ENCODE results near the gene SCRN2.

The SCRN2 gene

DNA sequence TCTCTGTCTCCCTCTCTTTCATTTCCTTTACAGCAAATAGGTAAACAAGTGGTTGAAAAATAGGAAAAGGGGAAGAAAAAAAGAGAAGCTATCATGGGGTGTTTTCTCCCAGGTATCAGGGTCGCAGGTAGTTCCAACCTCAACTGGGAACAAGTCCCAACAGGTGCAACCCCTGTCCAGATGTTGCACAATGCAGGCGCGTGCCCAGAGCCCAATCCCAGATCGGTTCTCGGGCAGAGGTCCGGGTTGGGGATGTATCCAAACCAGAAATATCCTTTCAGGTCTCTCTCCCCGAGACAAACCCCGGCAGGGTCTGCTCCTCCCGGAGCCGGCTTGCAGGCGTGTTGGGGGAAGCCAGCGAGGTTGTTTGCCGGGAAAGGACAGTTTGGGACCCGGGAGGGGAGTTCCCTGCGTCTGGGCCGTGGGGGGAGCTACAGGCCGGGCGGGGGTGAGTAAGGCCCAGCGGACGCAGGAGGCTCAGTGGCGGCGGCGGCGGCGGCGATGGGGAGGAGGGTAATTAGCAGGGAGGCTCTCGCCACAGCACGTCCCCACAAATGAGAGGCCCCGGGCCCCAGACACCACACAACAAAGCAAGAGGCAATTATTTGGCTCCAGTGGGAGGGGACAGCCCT, 31.1 kb upstream of the SCRN2 start:
- no peak for DNase-seq (ENCODE audit: low spot score)

DNA sequence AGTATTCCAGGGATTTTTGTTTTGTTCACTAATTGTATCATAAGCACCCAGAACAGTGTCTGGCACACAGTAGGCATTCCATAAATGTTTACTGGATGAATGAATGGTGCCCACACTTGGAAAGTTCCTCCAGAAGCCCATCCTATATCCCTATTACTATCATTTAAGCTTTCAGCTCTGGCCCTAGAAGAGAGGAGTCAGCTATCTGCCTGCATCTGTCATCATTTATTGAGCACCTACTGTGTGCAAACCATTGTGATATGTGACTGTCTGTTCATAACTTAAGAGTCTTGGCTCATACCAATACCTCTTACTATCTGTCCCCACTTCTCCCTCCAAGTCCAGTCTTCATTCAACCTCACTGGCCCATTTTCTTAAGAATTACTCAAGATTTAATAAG, 30.0 kb upstream of the SCRN2 start:
- no peak for DNase-seq (ENCODE audit: low spot score)

DNA sequence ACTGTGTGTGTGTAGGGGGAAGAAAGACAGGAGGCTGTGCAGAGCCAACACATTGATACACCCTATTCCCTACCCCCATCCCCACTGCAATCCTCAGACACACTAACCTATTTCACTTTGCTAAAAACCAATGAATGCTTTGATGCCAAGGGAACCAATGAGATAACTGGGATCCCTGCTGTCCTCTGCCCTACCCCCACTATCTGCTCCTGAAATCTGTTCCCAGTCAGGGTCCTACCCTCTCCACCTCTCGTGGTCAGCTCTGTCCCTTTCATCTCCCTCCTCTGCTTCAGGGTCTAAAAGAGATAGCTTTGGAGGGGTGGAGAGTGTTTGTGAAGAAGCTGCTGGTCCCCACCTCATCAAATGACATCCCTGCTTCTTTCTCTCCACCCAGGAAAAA, 29.0 kb upstream of the SCRN2 start:
- no peak for DNase-seq (ENCODE audit: low spot score)

DNA sequence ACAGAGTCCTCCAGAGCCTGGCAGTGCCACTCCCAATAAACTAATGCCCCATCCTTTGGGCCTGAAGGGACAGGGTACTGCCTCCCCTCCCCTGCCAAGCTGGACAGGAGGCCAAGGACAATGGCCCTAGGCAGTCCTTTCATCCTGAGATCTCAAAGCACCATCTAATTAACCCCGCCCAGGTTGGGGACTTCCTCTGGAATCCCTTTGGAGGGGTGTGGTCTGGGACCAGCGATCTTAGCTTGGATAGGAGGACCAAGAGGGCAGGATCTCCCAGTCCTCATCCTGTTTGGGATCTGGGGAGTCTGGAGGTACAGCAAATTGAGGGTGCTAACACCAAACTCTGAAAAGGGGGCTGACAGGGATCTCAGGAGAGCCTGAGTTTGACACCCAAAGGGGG, 28.0 kb upstream of the SCRN2 start:
- DNase-seq (ENCODE audit: low spot score): no peak

DNA sequence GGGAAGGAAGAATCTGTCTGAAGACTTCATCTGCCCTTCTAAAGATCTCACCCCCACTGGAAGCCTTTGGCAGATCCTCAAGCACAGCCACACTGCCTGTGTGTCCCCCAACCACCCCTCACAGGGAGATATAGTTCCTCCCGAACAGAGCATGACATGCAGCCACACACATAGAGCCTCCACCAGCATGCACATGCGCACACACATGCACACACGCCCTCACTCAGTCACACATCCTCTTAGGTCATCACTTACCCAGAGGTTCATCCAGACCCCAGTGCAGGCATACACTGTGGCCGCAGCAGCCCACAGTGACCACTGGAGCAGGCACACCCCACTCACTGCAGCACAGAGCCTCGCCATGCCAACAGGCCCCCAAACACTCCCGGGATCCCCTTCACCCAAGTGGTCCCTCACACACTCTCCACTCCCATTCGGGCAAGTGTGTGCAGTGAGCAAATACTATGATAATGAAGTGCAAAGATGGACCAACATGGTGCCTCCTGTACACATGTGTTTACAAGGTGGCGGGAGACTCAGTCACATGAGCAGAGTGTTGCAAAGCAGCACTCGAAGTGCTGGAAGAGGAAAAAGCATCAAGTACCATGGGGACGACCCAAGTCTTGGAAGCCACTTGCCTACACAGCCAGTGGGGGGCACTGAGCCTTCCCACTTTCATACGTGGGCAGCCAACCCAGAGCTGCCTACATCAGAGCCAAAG, 26.9 kb upstream of the SCRN2 start:
- no peak for DNase-seq (ENCODE audit: low spot score)

GRCh38 chr17:47866941-47867340, 25.9 kb upstream of the SCRN2 start:
- no peak for DNase-seq (ENCODE audit: low spot score)

DNA sequence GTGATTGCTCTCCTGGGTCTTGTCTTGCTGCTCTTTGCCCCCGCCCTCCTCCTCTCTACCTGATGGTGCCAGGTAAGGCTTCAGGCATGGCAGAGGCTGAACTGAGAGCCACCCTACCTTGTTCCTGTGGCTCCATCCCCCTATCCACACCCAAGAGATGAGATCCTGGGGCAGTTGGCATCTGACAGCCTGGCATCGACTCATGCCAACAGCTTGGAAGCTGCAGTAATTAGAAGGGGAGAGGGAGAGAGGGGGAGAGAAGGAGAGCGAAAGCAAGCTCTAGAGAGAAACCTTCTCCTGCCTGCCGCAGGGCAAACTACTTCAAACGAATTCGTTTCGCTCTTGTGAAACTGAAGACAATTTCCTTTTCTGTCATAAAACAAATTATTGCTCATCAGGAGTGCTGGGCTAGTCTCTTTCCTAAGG, 23.7 kb upstream of the SCRN2 start:
- DNase-seq (ENCODE audit: low spot score): no peak

DNA sequence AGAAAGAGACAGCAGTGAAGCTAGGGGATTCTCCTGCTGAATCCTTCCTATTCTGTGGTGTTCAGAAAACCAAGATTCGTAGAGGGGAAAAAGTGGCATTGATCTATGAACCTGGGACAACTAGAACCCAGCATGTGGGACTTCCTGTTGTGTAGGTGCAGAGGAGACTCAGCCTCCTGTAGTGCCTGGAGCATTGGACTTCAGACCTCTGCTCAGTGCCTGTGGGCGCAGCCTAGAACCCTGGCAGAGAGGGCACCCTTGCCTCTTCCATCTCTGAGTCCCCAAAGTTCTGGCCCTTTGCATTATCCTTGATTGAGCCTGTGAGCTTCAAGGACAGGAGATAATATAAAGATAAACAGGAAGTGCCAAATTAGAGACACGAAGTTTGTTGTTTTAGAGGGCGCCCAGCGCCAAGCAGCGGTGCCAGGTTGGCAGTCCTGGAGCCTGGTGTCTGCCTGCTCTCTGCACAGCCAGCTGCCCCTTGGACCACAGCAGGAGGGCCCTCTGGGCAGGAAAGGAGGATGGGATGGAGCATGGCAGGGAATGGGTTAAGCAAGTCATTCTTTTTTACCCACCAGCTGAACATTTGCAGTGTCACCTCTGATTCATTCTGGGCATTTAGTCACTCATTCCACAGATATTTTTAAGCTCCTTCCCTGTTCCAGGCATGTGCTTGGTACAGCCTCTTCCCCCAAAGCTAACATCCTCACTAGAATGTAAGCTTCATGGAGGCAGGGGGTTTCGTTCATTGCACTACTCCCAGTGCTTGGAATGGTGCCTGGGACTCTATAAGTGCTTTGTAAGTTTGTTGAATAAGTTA, 21.8 kb upstream of the SCRN2 start:
- DNase-seq (ENCODE audit: low spot score): peak; percentile 76

GRCh38 chr17:47860386-47860785, 19.3 kb upstream of the SCRN2 start:
- DNase-seq (ENCODE audit: low spot score): no peak

DNA sequence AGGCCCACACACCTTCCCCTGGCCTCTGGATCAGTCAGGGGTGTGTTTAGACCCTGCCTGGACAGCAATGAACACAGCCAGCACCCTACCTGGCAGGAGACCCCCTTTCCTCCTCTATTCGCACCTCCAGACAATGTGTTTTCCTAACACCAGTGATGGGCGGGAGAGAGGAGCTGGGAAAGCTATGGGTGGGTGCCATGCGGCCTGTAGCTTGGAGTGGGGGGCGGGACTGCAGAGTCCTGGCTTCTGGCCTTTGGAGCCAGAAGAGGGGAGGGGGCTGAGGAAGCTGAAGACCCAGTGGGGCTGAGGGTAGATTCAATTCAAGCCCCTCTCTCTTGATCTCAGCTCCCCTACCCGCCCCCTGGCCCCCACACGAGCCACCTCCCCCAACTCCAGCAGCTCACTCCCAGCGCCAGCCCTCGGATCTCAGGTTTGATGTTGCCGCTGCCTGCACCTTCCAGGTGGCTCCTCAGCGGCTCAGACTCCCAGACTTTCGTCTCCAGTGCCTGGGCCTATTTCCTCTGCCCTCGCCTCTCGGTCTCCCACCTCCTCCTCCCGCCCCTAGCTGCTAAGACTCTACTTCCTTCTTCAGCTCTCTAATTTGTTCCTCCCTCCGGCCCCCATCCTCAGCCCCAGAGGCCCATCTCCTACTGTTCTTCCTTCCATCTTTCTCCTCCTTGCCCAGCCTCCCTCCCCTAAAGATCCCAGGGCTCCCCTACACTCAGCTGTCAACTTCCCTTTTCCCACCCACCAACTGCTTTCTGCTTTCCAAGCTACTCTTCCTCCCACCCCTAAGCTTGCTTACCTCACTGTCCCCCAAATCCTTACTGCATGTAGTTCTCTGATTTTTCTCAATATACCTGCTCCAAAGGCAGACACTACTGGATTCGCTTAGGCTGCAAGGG, 16.7 kb upstream of the SCRN2 start:
- DNase-seq (ENCODE audit: low spot score): no peak

GRCh38 chr17:47856830-47857229, 15.8 kb upstream of the SCRN2 start:
- DNase-seq (ENCODE audit: low spot score): no peak

- peak; percentile 67 for DNase-seq (ENCODE audit: low spot score)
Measured at GRCh38 chr17:47855737-47856136, 14.7 kb upstream of the SCRN2 start.

DNA sequence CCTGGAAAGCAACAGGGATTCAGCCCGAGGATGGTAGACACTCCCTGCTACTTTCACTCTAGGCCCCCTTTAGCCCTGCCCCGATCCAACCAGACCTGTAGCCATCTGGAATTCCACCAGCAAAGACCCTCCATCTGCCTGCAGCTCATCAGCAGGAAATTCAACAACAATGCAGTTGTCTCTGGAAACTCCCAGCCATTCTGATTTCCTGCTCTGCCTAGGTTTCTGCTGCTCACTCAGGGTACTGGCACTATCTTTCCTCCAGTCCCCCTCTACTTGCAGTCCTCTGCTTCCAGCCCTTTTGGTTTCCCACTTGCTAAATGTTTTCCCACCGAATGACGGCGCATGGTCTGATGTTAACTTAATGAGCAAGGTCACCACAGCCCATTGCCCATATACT, 12.5 kb upstream of the SCRN2 start:
- DNase-seq (ENCODE audit: low spot score): no peak

- no peak for DNase-seq (ENCODE audit: low spot score)
Measured at GRCh38 chr17:47852113-47852949, 11.3 kb upstream of the SCRN2 start.

- DNase-seq (ENCODE audit: low spot score): no peak
Measured at GRCh38 chr17:47851764-47852112, 10.7 kb upstream of the SCRN2 start.

- DNase-seq (ENCODE audit: low spot score): no peak
Measured at GRCh38 chr17:47850692-47851573, 9.9 kb upstream of the SCRN2 start, which contains the start of gene SP6. Gene SP6 (minus strand): TSS chr17:47851163. CDS start chr17:47848429, 2,734 bp downstream.

DNA sequence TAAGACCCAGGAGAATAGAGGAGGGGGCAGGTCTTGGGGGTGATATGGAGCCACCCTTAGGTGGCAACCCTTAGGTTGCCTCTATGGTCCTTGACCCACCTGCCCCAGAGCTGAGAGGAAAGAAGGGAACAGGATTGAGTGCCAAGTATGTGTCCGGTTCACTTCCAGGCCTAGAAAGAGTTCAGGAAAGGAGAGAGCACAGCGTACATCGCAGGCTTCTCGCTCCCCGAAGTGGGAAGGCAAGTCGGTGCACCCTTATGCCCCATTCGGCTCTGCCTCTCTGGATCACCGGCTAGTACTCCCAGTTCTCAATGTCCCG, 9.3 kb upstream of the SCRN2 start:
- DNase-seq (ENCODE audit: low spot score): no peak

DNA sequence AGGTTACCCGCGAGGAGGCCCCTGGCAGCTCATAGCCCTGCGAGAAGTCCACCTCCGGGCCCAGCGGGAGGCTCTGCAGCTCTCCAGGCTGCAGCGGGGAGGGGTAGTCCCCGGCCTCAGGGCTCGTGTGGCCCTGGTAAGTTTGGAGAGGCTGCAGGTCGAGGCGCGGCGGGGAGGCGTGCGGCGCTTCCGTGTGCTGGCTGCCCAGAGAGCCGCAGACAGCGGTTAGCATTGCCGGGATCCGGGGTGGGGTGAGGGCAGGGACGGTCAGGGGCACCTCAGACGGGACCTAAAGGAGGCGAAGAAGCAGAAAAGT, 7.1 kb upstream of the SCRN2 start:
- DNase-seq (ENCODE audit: low spot score): no peak

GRCh38 chr17:47847341-47848197, 6.5 kb upstream of the SCRN2 start:
- DNase-seq (ENCODE audit: low spot score): no peak

Data from kidney capillary endothelial cell (primary cell).